Small intestine (tissue), 7 donors: ENCODE data around the gene GC. TPM values are rescaled to one million over a fixed set of nuclear protein-coding genes. Genes with fewer than 3 reads are reported as not detected.

Experiments
- DNase-seq, 2 donors: peaks; one replicate each; pipeline versions ENCODE4 v3.0.0 to v3.0.0-alpha.2; 2013
- FAIRE-seq: peaks from 2 replicates; lab custom pipeline; 2012; peaks lifted over from hg19 to GRCh38; lab: Jason Lieb, UNC
- H3K27ac ChIP-seq, 3 donors: one replicate each; pipeline ENCODE4 v1.5.1; 2013; ENCODE audit warnings: low read length in 2 of 3, mild to moderate bottlenecking in 2 of 3, control low read depth in 1 of 3, inconsistent platforms in 1 of 3, low read depth in 1 of 3, moderate library complexity in 1 of 3
- H3K27me3 ChIP-seq, 3 donors: one replicate each; pipeline ENCODE4 v1.6.1; 2013; ENCODE audit warnings: low read length in 3 of 3, inconsistent platforms in 1 of 3; ENCODE audit not compliant: control insufficient read depth in 3 of 3, insufficient read depth in 3 of 3
- H3K36me3 ChIP-seq, 3 donors: one replicate each; pipeline ENCODE4 v1.6.1; 2013; ENCODE audit warnings: low read length in 3 of 3, inconsistent platforms in 1 of 3, low read depth in 1 of 3, mild to moderate bottlenecking in 1 of 3, moderate library complexity in 1 of 3; ENCODE audit not compliant: control insufficient read depth in 3 of 3, insufficient read depth in 2 of 3
- H3K4me1 ChIP-seq, 3 donors: one replicate each; pipeline ENCODE4 v1.6.1; 2013; ENCODE audit warnings: low read length in 2 of 3, inconsistent platforms in 1 of 3, low read depth in 1 of 3, mild to moderate bottlenecking in 1 of 3, moderate library complexity in 1 of 3; ENCODE audit not compliant: control insufficient read depth in 3 of 3, insufficient read depth in 2 of 3
- H3K4me3 ChIP-seq, 3 donors: one replicate each; pipeline ENCODE4 v1.5.1; 2013; ENCODE audit warnings: low read length in 3 of 3, control low read depth in 1 of 3, inconsistent platforms in 1 of 3, low read depth in 1 of 3, mild to moderate bottlenecking in 1 of 3, moderate library complexity in 1 of 3
- H3K9me3 ChIP-seq, 2 donors: one replicate each; pipeline ENCODE4 v1.6.1; 2013; ENCODE audit warnings: low read depth in 1 of 2, low read length in 1 of 2; ENCODE audit not compliant: control insufficient read depth in 2 of 2, insufficient read depth in 1 of 2
- WGBS, 3 donors: extraction: QIAGEN DNeasy Blood & Tissue Kit; methylation state at CpG; one replicate each; pipeline ENCODE4 v1.1.7; 2013; 5-methylcytosine and 5-hydroxymethylcytosine counted together
- polyA plus RNA-seq, 4 donors: library from polyadenylated mRNA; stranded (reverse) in 3 of 4; unstranded in 1 of 4; fragments of 200-250 nt in 3 of 4; fragments of 120-200 nt in 1 of 4; gene quantifications; one replicate each; pipeline versions ENCODE4 v1.2.1 to v1.2.3, GENCODE V29; 2013
- donor health status: healthy with polysubstance abuse.
- donor health status: control.
- donor health status: control.
- donor health status: Bipolar disorder and iron deficiency.
- donor health status: healthy.

Gene GC
- polyA plus RNA-seq, 4 donors: 0.65 to 3.0 (median 2.0) TPM

DNA sequence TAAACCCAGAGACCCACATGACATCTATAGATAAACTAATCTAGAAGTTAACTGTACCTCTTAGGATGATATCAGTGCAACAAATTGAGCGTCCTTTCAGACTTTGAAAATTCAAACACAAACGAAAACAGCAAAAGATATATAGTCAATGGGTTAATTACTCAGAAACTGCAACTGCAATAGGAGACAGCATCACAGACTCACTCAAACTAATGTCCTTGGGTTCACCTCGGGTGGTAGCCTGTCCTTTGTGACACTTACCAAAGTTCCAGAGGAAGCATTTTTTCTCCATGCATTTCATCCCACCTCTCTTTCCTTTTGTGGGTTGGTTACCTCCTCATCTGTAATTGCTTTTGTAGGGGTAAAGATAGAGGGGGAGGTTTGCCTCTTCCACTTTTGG, 9.7 kb downstream of the GC start:
- 52 to 61% (median 52%) methylated on average over 3 of the region's 3 CpGs for WGBS, 3 donors
- Histone ChIP-seq H3K27me3 (no peaks in the 10 kb centered on the region), H3K9me3 (no peaks in the 10 kb centered on the region), H3K4me1 (no peaks in the 10 kb centered on the region), H3K4me3 (no peak overlapping the region), H3K36me3 (no peaks in the 10 kb centered on the region), H3K27ac (no peak overlapping the region)
- no peak for FAIRE-seq
- no peak for DNase-seq

DNA sequence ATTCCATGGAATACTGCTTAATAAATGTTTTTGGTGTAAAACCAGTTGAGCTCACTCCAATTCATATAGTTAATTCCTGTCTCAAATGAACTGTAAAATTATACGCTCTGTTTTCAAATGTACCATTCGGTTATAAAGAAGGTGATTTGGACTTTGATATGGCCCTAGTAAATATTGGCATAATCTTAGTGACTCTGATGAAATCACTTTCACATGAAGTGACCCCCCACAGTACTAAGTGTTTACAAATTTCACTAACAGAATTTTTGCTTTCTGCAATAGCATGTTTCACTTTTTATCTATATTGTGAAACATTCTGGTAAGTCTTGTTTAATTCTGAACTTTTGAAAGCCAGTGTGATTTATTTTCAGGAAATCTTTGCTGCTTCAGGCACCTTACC, 10.9 kb downstream of the GC start:
- Histone ChIP-seq H3K36me3 (no peaks in the 10 kb centered on the region), H3K9me3 (no peaks in the 10 kb centered on the region), H3K4me3 (no peak overlapping the region), H3K27me3 (no peaks in the 10 kb centered on the region), H3K27ac (no peak overlapping the region), H3K4me1 (no peaks in the 10 kb centered on the region)
- DNase-seq: peak in 1 of 2 donors; percentile 20
- FAIRE-seq: no peak
- WGBS, 3 donors: 30 to 70% (median 40%) methylated on average over 2 of the region's 2 CpGs

- no peaks in the 10 kb centered on the region for H3K4me1 ChIP-seq
- H3K36me3 ChIP-seq: no peaks in the 10 kb centered on the region
- no peak overlapping the region for H3K4me3 ChIP-seq
- H3K27ac ChIP-seq: no peak overlapping the region
- no peaks in the 10 kb centered on the region for H3K27me3 ChIP-seq
- peak in 1 of 2 donors; percentile 13 for DNase-seq
- FAIRE-seq: no peak
- H3K9me3 ChIP-seq: no peaks in the 10 kb centered on the region
These were observed 11.3 kb downstream of the GC start for GRCh38 chr4:71772592-71772991.

DNA sequence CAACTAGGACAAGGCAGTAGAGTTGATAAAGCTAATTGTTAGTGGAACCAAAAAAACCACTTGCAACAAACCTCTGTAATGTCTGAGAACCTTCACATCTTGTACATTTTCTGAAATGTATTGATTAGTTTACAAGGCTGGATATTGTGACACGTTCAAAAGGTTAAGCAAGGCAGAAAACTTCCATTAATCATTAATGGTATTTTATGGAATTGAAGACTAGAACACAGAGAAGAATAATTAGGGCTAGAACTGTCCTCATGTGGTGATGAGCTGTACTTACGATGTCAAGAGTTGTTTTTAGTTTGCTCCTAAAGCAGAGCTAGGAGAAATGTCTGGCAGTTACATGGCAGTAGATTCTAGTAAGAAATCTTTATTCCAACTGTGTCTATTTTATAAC, 12.3 kb downstream of the GC start:
- Histone ChIP-seq H3K4me1 (no peaks in the 10 kb centered on the region), H3K36me3 (no peaks in the 10 kb centered on the region), H3K4me3 (no peak overlapping the region), H3K27ac (no peak overlapping the region), H3K9me3 (no peaks in the 10 kb centered on the region), H3K27me3 (no peaks in the 10 kb centered on the region)
- no peak for DNase-seq
- WGBS, 3 donors: 27 to 46% (median 32%) methylated on average over 2 of the region's 2 CpGs
- no peak for FAIRE-seq

DNA sequence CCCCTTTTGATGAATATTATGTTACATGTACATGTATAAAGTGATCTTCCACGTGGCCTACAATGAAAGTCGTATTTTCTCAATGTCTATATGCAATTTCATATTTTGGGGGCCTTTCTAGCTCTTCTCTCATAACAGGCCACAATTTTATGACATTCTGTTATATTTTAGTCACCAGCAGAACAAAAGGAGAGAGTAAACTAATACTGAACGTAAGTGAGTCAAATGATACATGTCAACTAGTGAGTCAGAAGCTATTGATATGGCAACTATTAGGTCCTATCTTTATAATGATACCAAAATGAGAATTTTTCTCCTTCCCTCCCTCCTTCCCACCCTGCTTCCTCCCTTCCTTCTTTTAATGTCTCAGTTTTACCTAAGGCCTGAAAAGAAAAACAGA, 14.4 kb downstream of the GC start:
- H3K27me3 ChIP-seq: no peaks in the 10 kb centered on the region
- no peaks in the 10 kb centered on the region for H3K9me3 ChIP-seq
- no peaks in the 10 kb centered on the region for H3K36me3 ChIP-seq
- H3K4me3 ChIP-seq: no peak overlapping the region
- no peak overlapping the region for H3K27ac ChIP-seq
- 79 to 87% (median 84%) methylated on average over 3 of the region's 3 CpGs for WGBS, 3 donors
- no peaks in the 10 kb centered on the region for H3K4me1 ChIP-seq
- FAIRE-seq: no peak
- no peak for DNase-seq

- no peak for DNase-seq
- H3K27ac ChIP-seq: no peak overlapping the region
These were observed 15.8 kb downstream of the GC start for GRCh38 chr4:71768123-71768522.

GRCh38 chr4:71765821-71766383, 18.0 kb downstream of the GC start:
- DNase-seq (no peak), FAIRE-seq (no peak)
- 49 to 55% (median 52%) methylated on average over 2 of the region's 2 CpGs for WGBS, 3 donors
- Histone ChIP-seq H3K27ac (no peak overlapping the region), H3K27me3 (no peaks in the 10 kb centered on the region), H3K4me3 (no peak overlapping the region), H3K9me3 (no peaks in the 10 kb centered on the region), H3K4me1 (no peaks in the 10 kb centered on the region), H3K36me3 (no peaks in the 10 kb centered on the region)

More at GRCh38 chr4:71768123-71768522, 15.8 kb downstream of the GC start:
- Histone ChIP-seq H3K36me3 (no peaks in the 10 kb centered on the region), H3K4me3 (no peak overlapping the region), H3K4me1 (no peaks in the 10 kb centered on the region), H3K27me3 (no peaks in the 10 kb centered on the region), H3K9me3 (no peaks in the 10 kb centered on the region)
- 83 to 87% (median 84%) methylated on average over 7 of the region's 7 CpGs for WGBS, 3 donors
- no peak for FAIRE-seq

- Histone ChIP-seq H3K4me3 (no peak overlapping the region), H3K27me3 (no peaks in the 10 kb centered on the region), H3K4me1 (no peaks in the 10 kb centered on the region), H3K9me3 (no peaks in the 10 kb centered on the region), H3K27ac (no peak overlapping the region), H3K36me3 (no peaks in the 10 kb centered on the region)
- FAIRE-seq (no peak), DNase-seq (no peak)
- 72 to 75% (median 75%) methylated on average over 4 of the region's 4 CpGs for WGBS, 3 donors
These were observed 18.5 kb downstream of the GC start for GRCh38 chr4:71765350-71765749.

DNA sequence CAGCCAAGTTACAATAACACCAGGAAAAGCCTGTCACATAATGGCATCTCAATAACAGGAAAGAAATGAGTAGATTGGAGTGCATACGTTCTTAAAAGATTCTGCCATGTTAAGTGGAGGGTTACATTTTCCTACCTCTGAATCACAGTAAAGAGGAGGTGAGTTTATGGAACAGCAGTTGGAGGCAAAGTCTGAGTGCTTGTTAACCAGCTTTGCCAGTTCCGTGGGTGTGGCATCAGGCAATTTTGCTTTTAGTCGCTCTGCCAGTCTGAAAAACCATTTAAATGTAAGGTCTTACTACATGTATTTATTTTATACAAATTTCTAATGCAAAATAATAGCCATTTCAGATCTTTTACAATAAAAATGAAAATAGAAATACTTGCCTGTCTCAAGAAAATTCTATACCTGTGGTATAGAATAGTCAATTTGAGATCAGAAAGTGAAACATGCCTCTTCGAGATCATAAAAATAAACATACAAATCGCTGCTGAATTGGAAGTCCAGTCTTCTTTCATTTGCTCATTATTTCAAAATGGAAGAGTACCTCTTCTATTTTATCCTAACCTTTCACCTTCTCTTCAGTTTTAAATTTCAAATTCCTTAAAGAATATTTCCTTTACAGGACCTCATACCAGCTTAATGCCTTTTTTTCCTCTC, 31.4 kb downstream of the GC start:
- H3K4me3 ChIP-seq: no peak overlapping the region
- H3K9me3 ChIP-seq: no peaks in the 10 kb centered on the region
- no peak for FAIRE-seq
- no peaks in the 10 kb centered on the region for H3K27me3 ChIP-seq
- H3K27ac ChIP-seq: no peak overlapping the region
- no peaks in the 10 kb centered on the region for H3K36me3 ChIP-seq
- WGBS, 3 donors: 29 to 62% (median 36%) methylated on average over 5 of the region's 5 CpGs
- peak in 1 of 2 donors; percentile 87 for DNase-seq
- H3K4me1 ChIP-seq: no peaks in the 10 kb centered on the region
